Breast epithelium (tissue), 3 donors: Measurements from ENCODE around the gene INMT.

ENCODE experiments used
- POLR2A ChIP-seq: fragments of 450-650 bp; IDR thresholded peaks from one replicate; pipeline ENCODE4 v1.6.1; 2016; ENCODE audit warnings: antibody characterized with exemption, mild to moderate bottlenecking, moderate library complexity
- POLR2AphosphoS5 ChIP-seq, 3 donors: sonication (generic); formaldehyde crosslinking; IDR thresholded peaks; one replicate each; pipeline ENCODE4 v1.6.1; 2017; ENCODE audit warnings: antibody characterized with exemption in 3 of 3
- TF ChIP-seq, protein P1 (sequence below), 3 donors: fragments of 450-650 bp; IDR thresholded peaks; one replicate each; pipeline ENCODE4 v1.5.1; 2016 to 2017; ENCODE audit warnings: antibody characterized with exemption in 3 of 3, mild to moderate bottlenecking in 3 of 3, moderate library complexity in 3 of 3

DNA sequence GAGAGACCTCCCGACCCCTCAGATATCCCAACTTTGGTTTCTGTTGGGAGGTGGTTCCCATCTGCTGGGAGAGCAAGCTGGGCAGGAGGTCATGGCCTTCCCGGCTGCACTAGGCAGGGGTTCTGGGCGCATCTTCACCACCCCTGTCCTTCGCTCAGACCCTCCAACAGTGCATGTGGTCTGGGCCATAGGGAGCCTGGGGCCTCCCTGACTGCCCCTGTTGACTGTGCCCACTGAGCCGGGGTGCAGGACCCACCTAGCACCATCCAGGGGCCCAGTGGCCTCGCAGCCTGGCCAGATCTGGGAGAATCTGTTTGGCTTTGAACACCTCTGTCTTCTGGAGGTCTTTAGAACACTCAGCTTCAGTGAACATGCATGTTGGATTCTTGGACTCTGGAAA lies 18.7 kb upstream of the INMT start:
- TF ChIP-seq, protein P1, sequence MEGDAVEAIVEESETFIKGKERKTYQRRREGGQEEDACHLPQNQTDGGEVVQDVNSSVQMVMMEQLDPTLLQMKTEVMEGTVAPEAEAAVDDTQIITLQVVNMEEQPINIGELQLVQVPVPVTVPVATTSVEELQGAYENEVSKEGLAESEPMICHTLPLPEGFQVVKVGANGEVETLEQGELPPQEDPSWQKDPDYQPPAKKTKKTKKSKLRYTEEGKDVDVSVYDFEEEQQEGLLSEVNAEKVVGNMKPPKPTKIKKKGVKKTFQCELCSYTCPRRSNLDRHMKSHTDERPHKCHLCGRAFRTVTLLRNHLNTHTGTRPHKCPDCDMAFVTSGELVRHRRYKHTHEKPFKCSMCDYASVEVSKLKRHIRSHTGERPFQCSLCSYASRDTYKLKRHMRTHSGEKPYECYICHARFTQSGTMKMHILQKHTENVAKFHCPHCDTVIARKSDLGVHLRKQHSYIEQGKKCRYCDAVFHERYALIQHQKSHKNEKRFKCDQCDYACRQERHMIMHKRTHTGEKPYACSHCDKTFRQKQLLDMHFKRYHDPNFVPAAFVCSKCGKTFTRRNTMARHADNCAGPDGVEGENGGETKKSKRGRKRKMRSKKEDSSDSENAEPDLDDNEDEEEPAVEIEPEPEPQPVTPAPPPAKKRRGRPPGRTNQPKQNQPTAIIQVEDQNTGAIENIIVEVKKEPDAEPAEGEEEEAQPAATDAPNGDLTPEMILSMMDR (IDR thresholded peaks at IDR 0.05), result no peak
- no peak for TF ChIP-seq POLR2A
- TF ChIP-seq POLR2AphosphoS5 (IDR thresholded peaks at IDR 0.05), result no peak
